Panc1 (cell line): Measurements from ENCODE around the gene HOMER2.

Experiments used
- CTCF ChIP-seq: fragments of 450-650 bp; IDR thresholded peaks from 2 replicates; pipeline ENCODE4 v1.5.1; 2017; ENCODE audit warnings: mild to moderate bottlenecking
- POLR2AphosphoS5 ChIP-seq: IDR thresholded peaks from 2 replicates; pipeline ENCODE4 v1.6.1; 2012; ENCODE audit warnings: mild to moderate bottlenecking, low read depth, low read length, moderate library complexity
- REST ChIP-seq, 2 experiments: IDR thresholded peaks; 2 replicates each; pipeline ENCODE4 v1.6.1; 2011 to 2012; ENCODE audit warnings: low read depth in 2 of 2, control low read depth in 1 of 2, low read length in 1 of 2, mild to moderate bottlenecking in 1 of 2, moderate library complexity in 1 of 2; ENCODE audit not compliant: insufficient read depth in 1 of 2
- SIN3A ChIP-seq: IDR thresholded peaks from 2 replicates; pipeline ENCODE4 v1.6.1; 2012; ENCODE audit warnings: low read depth, mild to moderate bottlenecking, low read length, moderate library complexity, borderline replicate concordance; ENCODE audit not compliant: insufficient read depth

- peak; percentile 80 for TF ChIP-seq CTCF
- no peak for TF ChIP-seq SIN3A
- TF ChIP-seq POLR2AphosphoS5 = no peak
- no peak for TF ChIP-seq REST (IDR thresholded peaks at IDR 0.05; ENCODE audit: insufficient read depth in 1 of 2, low read depth in 2 of 2, low read length in 1 of 2)
These were observed 47.6 kb upstream of the HOMER2 start for GRCh38 chr15:82999905-83000671.
